Activated T-cell treated with anti-CD3 and anti-CD28 coated beads, Interleukin-2, amount 50 U/mL, for 72 hours (primary cell): ENCODE results near the gene FAM170B. TPM values are rescaled to one million over a fixed set of nuclear protein-coding genes. Genes with fewer than 3 reads are reported as not detected.

Experiments used
- ATAC-seq, 2 donors: fragments of 150-1000 bp; cut with Tn5 transposase; replicated peaks in 1 of 2; 2 replicates each; pipeline ENCODE4 v1.10.0; 2021; ENCODE audit warnings: moderate library complexity in 2 of 2, mild to moderate bottlenecking in 1 of 2
- DNase-seq, 2 donors: peaks; one replicate each; pipeline ENCODE4 v3.0.0; 2021 to 2022; ENCODE audit warnings: mixed read lengths in 1 of 2
- H3K27ac Mint-ChIP-seq: one replicate; pipeline ENCODE4 v1.8.0; 2022; ENCODE audit warnings: mild to moderate bottlenecking, moderate library complexity, mixed read lengths
- H3K27me3 Mint-ChIP-seq: one replicate; pipeline ENCODE4 v1.8.0; 2022; ENCODE audit warnings: low read depth, mixed read lengths
- H3K36me3 Mint-ChIP-seq, 2 donors: one replicate each; pipeline ENCODE4 v1.8.0; 2022; ENCODE audit warnings: mixed read lengths in 2 of 2, mild to moderate bottlenecking in 1 of 2; ENCODE audit not compliant: insufficient read depth in 2 of 2
- H3K4me1 Mint-ChIP-seq: one replicate; pipeline ENCODE4 v1.8.0; 2022; ENCODE audit warnings: low read depth, mixed read lengths
- H3K4me3 Mint-ChIP-seq, 2 donors: one replicate each; pipeline ENCODE4 v1.8.0; 2022; ENCODE audit warnings: mild to moderate bottlenecking in 2 of 2, mixed read lengths in 2 of 2, moderate library complexity in 2 of 2
- H3K9me3 Mint-ChIP-seq, 2 donors: one replicate each; pipeline ENCODE4 v1.8.0; 2022; ENCODE audit warnings: mixed read lengths in 2 of 2
- total RNA-seq, 2 donors: library from RNA; stranded (reverse); gene quantifications; one replicate each; pipeline ENCODE4 v1.2.3, GENCODE V29; 2022

Gene FAM170B
- total RNA-seq, 2 donors from 2014 or later, result 0.16 TPM; not detected in 1

GRCh38 chr10:49153971-49154370 lies 20.1 kb upstream of the FAM170B start:
- Mint-ChIP-seq H3K9me3 (no peaks in the 10 kb centered on the region), H3K36me3 (peaks cover 0 to 2% of the 10 kb centered on the region in 2 donors), H3K4me3 (no peak overlapping the region), H3K27ac (no peak overlapping the region), H3K27me3 (peaks cover 42% of the 10 kb centered on the region), H3K4me1 (peaks cover 9% of the 10 kb centered on the region)
- ATAC-seq (no peak), DNase-seq (no peak)

GRCh38 chr10:49153115-49153514 lies 19.3 kb upstream of the FAM170B start:
- DNase-seq (no peak), ATAC-seq (peak in 1 of 2 donors; percentile 5)
- H3K9me3 Mint-ChIP-seq, result peaks cover 3 to 4% of the 10 kb centered on the region in 2 donors
- peaks cover 3 to 5% of the 10 kb centered on the region in 2 donors for H3K36me3 Mint-ChIP-seq
- H3K27me3 Mint-ChIP-seq, result peaks cover 47% of the 10 kb centered on the region
- H3K4me3 Mint-ChIP-seq, result no peak overlapping the region
- peaks cover 9% of the 10 kb centered on the region for H3K4me1 Mint-ChIP-seq
- H3K27ac Mint-ChIP-seq, result no peak overlapping the region

GRCh38 chr10:49152663-49153062 lies 18.8 kb upstream of the FAM170B start:
- ATAC-seq (peak in 1 of 2 donors; percentile 49), DNase-seq (no peak)
- Mint-ChIP-seq H3K27me3 (peaks cover 48% of the 10 kb centered on the region), H3K4me1 (peaks cover 9% of the 10 kb centered on the region), H3K36me3 (peaks cover 4 to 6% of the 10 kb centered on the region in 2 donors), H3K4me3 (no peak overlapping the region), H3K9me3 (peaks cover 4% of the 10 kb centered on the region in 2 donors), H3K27ac (no peak overlapping the region)

GRCh38 chr10:49152037-49152436 lies 18.2 kb upstream of the FAM170B start:
- Mint-ChIP-seq H3K9me3 (peaks cover 4% of the 10 kb centered on the region in 2 donors), H3K27me3 (peaks cover 43% of the 10 kb centered on the region), H3K4me1 (peaks cover 6% of the 10 kb centered on the region), H3K4me3 (no peak overlapping the region), H3K36me3 (peaks cover 4 to 6% of the 10 kb centered on the region in 2 donors), H3K27ac (no peak overlapping the region)
- DNase-seq, result no peak
- no peak for ATAC-seq

GRCh38 chr10:49151481-49151880 lies 17.7 kb upstream of the FAM170B start:
- peaks cover 4 to 5% of the 10 kb centered on the region in 2 donors for H3K36me3 Mint-ChIP-seq
- DNase-seq, result no peak
- H3K9me3 Mint-ChIP-seq, result peaks cover 4% of the 10 kb centered on the region in 2 donors

GRCh38 chr10:49151025-49151445 lies 17.2 kb upstream of the FAM170B start:
- H3K27me3 Mint-ChIP-seq, result peaks cover 34% of the 10 kb centered on the region
- no peak overlapping the region for H3K27ac Mint-ChIP-seq
- H3K4me3 Mint-ChIP-seq, result no peak overlapping the region
- H3K36me3 Mint-ChIP-seq, result peaks cover 4% of the 10 kb centered on the region in 2 donors
- DNase-seq (no peak), ATAC-seq (no peak)
- H3K9me3 Mint-ChIP-seq, result peaks cover 4% of the 10 kb centered on the region in 2 donors
- H3K4me1 Mint-ChIP-seq, result no peaks in the 10 kb centered on the region

More at GRCh38 chr10:49151481-49151880, 17.7 kb upstream of the FAM170B start:
- Mint-ChIP-seq H3K4me3 (no peak overlapping the region), H3K27ac (no peak overlapping the region), H3K27me3 (peaks cover 38% of the 10 kb centered on the region), H3K4me1 (peaks cover under 1% of the 10 kb centered on the region)
- no peak for ATAC-seq

- Mint-ChIP-seq H3K36me3 (peaks cover 4% of the 10 kb centered on the region in 2 donors), H3K27me3 (peaks cover 34% of the 10 kb centered on the region), H3K27ac (no peak overlapping the region), H3K4me3 (no peak overlapping the region), H3K4me1 (no peaks in the 10 kb centered on the region), H3K9me3 (peaks cover 4% of the 10 kb centered on the region in 2 donors)
- no peak for DNase-seq
- ATAC-seq, result no peak
Observed at GRCh38 chr10:49150426-49150825, 16.6 kb upstream of the FAM170B start.

- Mint-ChIP-seq H3K27ac (no peak overlapping the region), H3K4me1 (no peaks in the 10 kb centered on the region), H3K4me3 (no peak overlapping the region), H3K36me3 (peaks cover 4% of the 10 kb centered on the region in 2 donors), H3K27me3 (peaks cover 34% of the 10 kb centered on the region), H3K9me3 (peaks cover 4% of the 10 kb centered on the region in 2 donors)
- no peak for DNase-seq
- ATAC-seq, result no peak
Observed at GRCh38 chr10:49149881-49150280, 16.1 kb upstream of the FAM170B start.

- no peak overlapping the region for H3K4me3 Mint-ChIP-seq
- H3K4me1 Mint-ChIP-seq, result no peaks in the 10 kb centered on the region
- H3K36me3 Mint-ChIP-seq, result peaks cover 4% of the 10 kb centered on the region in 2 donors
- H3K27ac Mint-ChIP-seq, result no peak overlapping the region
- ATAC-seq (no peak), DNase-seq (no peak)
- peaks cover 4% of the 10 kb centered on the region in 2 donors for H3K9me3 Mint-ChIP-seq
- peaks cover 10% of the 10 kb centered on the region for H3K27me3 Mint-ChIP-seq
Observed at GRCh38 chr10:49144058-49144720, 10.4 kb upstream of the FAM170B start.

GRCh38 chr10:49143249-49143648 lies 9.4 kb upstream of the FAM170B start:
- Mint-ChIP-seq H3K36me3 (peaks cover 2% of the 10 kb centered on the region in 2 donors), H3K4me3 (no peak overlapping the region), H3K9me3 (peaks cover 2% of the 10 kb centered on the region in 2 donors), H3K4me1 (no peaks in the 10 kb centered on the region), H3K27ac (no peak overlapping the region), H3K27me3 (peaks cover 7% of the 10 kb centered on the region)
- DNase-seq, result no peak
- ATAC-seq, result no peak

GRCh38 chr10:49141541-49142332 lies 7.9 kb upstream of the FAM170B start:
- H3K27me3 Mint-ChIP-seq, result peaks cover 8% of the 10 kb centered on the region
- H3K4me3 Mint-ChIP-seq, result no peak overlapping the region
- no peaks in the 10 kb centered on the region for H3K4me1 Mint-ChIP-seq
- no peak overlapping the region for H3K27ac Mint-ChIP-seq
- no peaks in the 10 kb centered on the region for H3K36me3 Mint-ChIP-seq
- no peak for ATAC-seq
- H3K9me3 Mint-ChIP-seq, result no peaks in the 10 kb centered on the region
- no peak for DNase-seq

GRCh38 chr10:49140304-49141177 lies 6.7 kb upstream of the FAM170B start:
- H3K4me3 Mint-ChIP-seq, result no peak overlapping the region
- no peak for DNase-seq
- H3K36me3 Mint-ChIP-seq, result no peaks in the 10 kb centered on the region

GRCh38 chr10:49139846-49140195 lies 6.0 kb upstream of the FAM170B start:
- Mint-ChIP-seq H3K4me1 (no peaks in the 10 kb centered on the region), H3K4me3 (no peak overlapping the region), H3K9me3 (peaks cover 0 to 3% of the 10 kb centered on the region in 2 donors), H3K27ac (no peak overlapping the region), H3K36me3 (no peaks in the 10 kb centered on the region), H3K27me3 (peaks cover 26% of the 10 kb centered on the region)
- DNase-seq (peak in 1 of 2 donors; percentile 5), ATAC-seq (peak in 1 of 2 donors; percentile 79)

More at GRCh38 chr10:49140304-49141177, 6.7 kb upstream of the FAM170B start:
- no peak overlapping the region for H3K27ac Mint-ChIP-seq
- peaks cover 19% of the 10 kb centered on the region for H3K27me3 Mint-ChIP-seq
- no peak for ATAC-seq
- H3K4me1 Mint-ChIP-seq, result no peaks in the 10 kb centered on the region
- H3K9me3 Mint-ChIP-seq, result peaks cover 0 to 2% of the 10 kb centered on the region in 2 donors
